GM12878 (cell line): ENCODE results near the gene DNAI7. TPM values are rescaled to one million over a fixed set of nuclear protein-coding genes. Genes with fewer than 3 reads are reported as not detected.

Experiments
- ATAC-seq: fragments of 200-7000 bp; cut with Tn5 transposase; 3 replicates; pipeline ENCODE4 v1.9.1; 2020; ENCODE audit warnings: mild to moderate bottlenecking, moderate library complexity
- BruUV-seq: library from RNA; stranded (reverse); fragments of 400-500 nt; replicated peaks from 2 replicates; lab custom pipeline; 2021; lab: Mats Ljungman, UMichigan
- CTCF ChIA-PET: fragments of 300-600 bp; sonication (Branson Sonifier 250); formaldehyde crosslinking; extraction: SDS; loops from one replicate; lab custom pipeline; 2021; ENCODE audit warnings: inconsistent platforms; lab: Yijun Ruan, JAX
- POLR2A ChIA-PET: fragments of 350-600 bp; formaldehyde crosslinking; extraction: SDS; loops from one replicate; lab custom pipeline; 2021; ENCODE audit warnings: inconsistent platforms; lab: Charles Lee
- RAD21 ChIA-PET: fragments of 300-600 bp; sonication (Branson Sonifier 250); formaldehyde crosslinking; loops from one replicate; lab custom pipeline; 2023; ENCODE audit warnings: antibody characterized with exemption; ENCODE audit not compliant: unreplicated experiment; lab: Charles Lee
- SMC1A ChIA-PET: fragments of 300-600 bp; sonication (Branson Sonifier 250); formaldehyde crosslinking; loops from one replicate; lab custom pipeline; 2023; ENCODE audit not compliant: unreplicated experiment, uncharacterized antibody; lab: Charles Lee
- DNase-seq: peaks from one replicate; pipeline ENCODE4 v3.0.0-alpha.2; 2011; ENCODE audit warnings: low read depth, low spot score
- FAIRE-seq: peaks from 3 replicates; lab custom pipeline; 2011; peaks lifted over from hg19 to GRCh38; lab: Jason Lieb, UNC
- H2AFZ ChIP-seq: 2 replicates; pipeline ENCODE4 v1.6.0; 2011; ENCODE audit warnings: low read depth, low read length, control low read depth; ENCODE audit not compliant: control insufficient read depth
- H3K27ac ChIP-seq: 2 replicates; pipeline ENCODE4 v1.5.1; 2011; ENCODE audit warnings: control low read depth; ENCODE audit not compliant: control insufficient read depth, insufficient read depth
- H3K27me3 ChIP-seq, 2 experiments: replicated peaks in 1 of 2; 2 replicates each; pipeline versions ENCODE4 v1.6.0 to v1.6.1; 2011; ENCODE audit warnings: low read length in 1 of 2; ENCODE audit not compliant: control insufficient read depth in 2 of 2, insufficient read depth in 2 of 2
- H3K36me3 ChIP-seq, 2 experiments: 2 replicates each; pipeline ENCODE4 v1.5.1; 2011; ENCODE audit warnings: low read length in 1 of 2; ENCODE audit not compliant: control insufficient read depth in 2 of 2, insufficient read depth in 2 of 2
- H3K4me1 ChIP-seq: 2 replicates; pipeline ENCODE4 v1.6.1; 2011; ENCODE audit warnings: mild to moderate bottlenecking, low read length, moderate library complexity, mixed read lengths; ENCODE audit not compliant: control insufficient read depth, insufficient read depth
- H3K4me2 ChIP-seq: 2 replicates; pipeline ENCODE4 v1.6.0; 2011; ENCODE audit warnings: control low read depth; ENCODE audit not compliant: control insufficient read depth, insufficient read depth
- H3K4me3 ChIP-seq: fragments of 200-600 bp; sonication (generic); 2 replicates; pipeline ENCODE4 v1.5.1; 2016
- H3K79me2 ChIP-seq: 2 replicates; pipeline ENCODE4 v1.6.0; 2011; ENCODE audit warnings: low read length; ENCODE audit not compliant: control insufficient read depth, insufficient read depth
- H3K9ac ChIP-seq: 2 replicates; pipeline ENCODE4 v1.8.0; 2011; ENCODE audit warnings: low read length, control low read depth, mixed read lengths; ENCODE audit not compliant: control insufficient read depth, insufficient read depth
- H3K9me3 ChIP-seq: replicated peaks from 3 replicates; pipeline ENCODE4 v1.5.1; 2011; ENCODE audit warnings: mild to moderate bottlenecking, low read length; ENCODE audit not compliant: control insufficient read depth, insufficient read depth
- H4K20me1 ChIP-seq: 2 replicates; pipeline ENCODE4 v1.6.0; 2011; ENCODE audit not compliant: control insufficient read depth, insufficient read depth
- BCLAF1 ChIP-seq: fragments of 450-650 bp; IDR thresholded peaks from 2 replicates; pipeline ENCODE4 v1.6.1; 2017; ENCODE audit warnings: antibody characterized with exemption, mild to moderate bottlenecking, moderate library complexity
- CREB1 ChIP-seq: IDR thresholded peaks from 2 replicates; pipeline ENCODE4 v1.6.1; 2012; ENCODE audit warnings: low read depth, mild to moderate bottlenecking, inconsistent platforms
- E2F8 ChIP-seq: fragments of 450-650 bp; IDR thresholded peaks from 2 replicates; pipeline ENCODE4 v1.6.1; 2018; ENCODE audit warnings: mild to moderate bottlenecking, low read depth, moderate library complexity; ENCODE audit not compliant: partially characterized antibody
- HDGF ChIP-seq: fragments of 450-650 bp; IDR thresholded peaks from 2 replicates; pipeline ENCODE4 v1.6.1; 2016; ENCODE audit warnings: antibody characterized with exemption
- HSF1 ChIP-seq: fragments of 150-350 bp; IDR thresholded peaks from 2 replicates; pipeline ENCODE4 v1.6.1; 2014; ENCODE audit warnings: mild to moderate bottlenecking, low read depth, low read length
- RAD21 ChIP-seq: IDR thresholded peaks from 2 replicates; pipeline ENCODE4 v1.6.1; 2011; ENCODE audit warnings: mild to moderate bottlenecking, low read depth, low read length, moderate library complexity; ENCODE audit not compliant: insufficient read depth
- SMC3 ChIP-seq: IDR thresholded peaks from 2 replicates; pipeline ENCODE4 v1.6.1; 2011; ENCODE audit warnings: low read length, improper control_type of control experiment, borderline replicate concordance
- SPI1 ChIP-seq: IDR thresholded peaks from 2 replicates; pipeline ENCODE4 v1.6.1; 2011; ENCODE audit warnings: low read depth, mild to moderate bottlenecking, low read length, moderate library complexity, borderline replicate concordance; ENCODE audit not compliant: insufficient read depth
- ZNF217 ChIP-seq: fragments of 450-650 bp; IDR thresholded peaks from 2 replicates; pipeline ENCODE4 v1.6.1; 2017; ENCODE audit warnings: antibody characterized with exemption, mild to moderate bottlenecking
- ZNF592 ChIP-seq: fragments of 450-650 bp; IDR thresholded peaks from 2 replicates; pipeline ENCODE4 v1.6.1; 2017; ENCODE audit warnings: mild to moderate bottlenecking, moderate library complexity
- in situ Hi-C: fragments of 300-500 bp; cut with MboI; formaldehyde crosslinking; loops from 9 replicates; pipeline ENCODE4 v1.14.3; 2018; ENCODE audit warnings: mixed read lengths
- intact Hi-C: fragments of 100-400 bp; cut with micrococcal nuclease; formaldehyde crosslinking; loops from one replicate; pipeline ENCODE4 v1.14.2; 2022; ENCODE audit not compliant: unreplicated experiment
- polyA plus RNA-seq, 11 experiments: library from polyadenylated mRNA; depleted of rRNA in 4 of 11; unstranded in 6 of 11; stranded (reverse) in 5 of 11; fragments of >200 nt; fragmentation: Nextera tagmentation in 4 of 11; fragmentation: Illumina TruSeq in 1 of 11; extraction: Ambion mirVana in 4 of 11; extraction: Trizol in 1 of 11; gene quantifications; 1 replicate in 1 of 11; 2 replicates in 10 of 11; pipeline versions ENCODE4 v1.2.1 to v1.2.3, GENCODE V29; 2011 to 2016; ENCODE audit warnings: inconsistent platforms in 2 of 11, missing spikeins in 2 of 11, low read depth in 1 of 11
- total RNA-seq, 4 experiments: library from RNA; depleted of rRNA in 3 of 4; stranded (reverse); fragments of >200 nt in 3 of 4; fragmentation: Illumina TruSeq in 1 of 4; extraction: Trizol in 1 of 4; gene quantifications; 2 replicates each; pipeline versions ENCODE4 v1.2.1 to v1.2.3, GENCODE V29; 2013 to 2021

Gene DNAI7
- total and polyA plus RNA-seq, 10 of the 15 experiments (the other 5 are each of a cell fraction or from before 2014, with no cell fraction given): 0.05 to 0.48 (median 0.13) TPM; not detected in 4

- TF ChIP-seq E2F8 (no peak), HDGF (no peak), BCLAF1 (no peak)
- TF ChIP-seq, all 136 proteins: peak for 0
These were observed 63.7 kb downstream of the DNAI7 start (continued) for GRCh38 chr12:25131270-25131669.

GRCh38 chr12:25130741-25131188 lies 64.2 kb downstream of the DNAI7 start:
- no peaks in the 10 kb centered on the region for H3K36me3 ChIP-seq
- no peak for DNase-seq
- H4K20me1 ChIP-seq: no peaks in the 10 kb centered on the region
- H2AFZ ChIP-seq: no peak overlapping the region
- SMC1A ChIA-PET: interaction anchor here (0.7 to 8.2 kb wide), 10 partner anchors 9 to 280 kb away, joined by 3 to 125 read pairs (median 4); no protein-coding TSS in a partner anchor
- H3K9ac ChIP-seq: no peak overlapping the region
- no peaks in the 10 kb centered on the region for H3K9me3 ChIP-seq
- RAD21 ChIA-PET: interaction anchor here (0.7 to 7.8 kb wide), 6 partner anchors 24 to 796 kb away, joined by 3 to 103 read pairs (median 3); no protein-coding TSS in a partner anchor
- POLR2A ChIA-PET: no interaction called here
- no peak overlapping the region for H3K4me3 ChIP-seq
- H3K4me1 ChIP-seq: peaks cover 2% of the 10 kb centered on the region; the same call in 1 of the 2 replicates
- no peaks in the 10 kb centered on the region for H3K27me3 ChIP-seq
- ATAC-seq: peak; percentile 78
- no TSS peak for BruUV-seq
- no peak overlapping the region for H3K27ac ChIP-seq
- FAIRE-seq: peak; percentile 83
- intact Hi-C loops (loop anchor here (1.0 to 5.0 kb wide), 4 partner anchors 139 to 293 kb away; no protein-coding TSS in a partner anchor), in situ Hi-C loops (loop anchor here (5.0 to 10.0 kb wide), 2 partner anchors 278 to 1926 kb away; no protein-coding TSS in a partner anchor)
- H3K79me2 ChIP-seq: no peaks in the 10 kb centered on the region
- CTCF ChIA-PET: interaction anchor here (0.6 to 10.8 kb wide), 21 partner anchors 9 to 385 kb away, joined by 3 to 161 read pairs (median 4); no protein-coding TSS in a partner anchor
- no peak overlapping the region for H3K4me2 ChIP-seq
- TF ChIP-seq RAD21 (peak; percentile 65), CREB1 (no peak), SMC3 (peak; percentile 88; the same call in 1 of the 2 replicates), ZNF217 (no peak), HSF1 (no peak), SPI1 (no peak), ZNF592 (0 out of 2 replicates have a peak, but pooled peaks have one; percentile 50)
